Upper lobe of left lung (tissue), 6 donors: ENCODE measurements around the gene INPP5J. TPM values are rescaled to one million over a fixed set of nuclear protein-coding genes. Genes with fewer than 3 reads are reported as not detected.

ENCODE experiments used
- ATAC-seq, 2 donors: fragments of 200-7000 bp; cut with Tn5 transposase; one replicate each; pipeline ENCODE4 v1.9.1; 2022; ENCODE audit warnings: mild to moderate bottlenecking in 2 of 2, moderate library complexity in 2 of 2; ENCODE audit not compliant: low FRiP score in 2 of 2
- DNase-seq, 2 donors: peaks; one replicate each; pipeline ENCODE4 v3.0.0-alpha.2; 2019 to 2020
- H3K27ac ChIP-seq, 4 donors: fragments of 200-600 bp; sonication (generic); one replicate each; pipeline ENCODE4 v1.5.1; 2016 to 2019
- H3K27me3 ChIP-seq, 4 donors: fragments of 200-600 bp; sonication (generic); one replicate each; pipeline ENCODE4 v1.5.1; 2017 to 2019
- H3K36me3 ChIP-seq, 4 donors: fragments of 200-600 bp; sonication (generic); one replicate each; pipeline ENCODE4 v1.5.1; 2016 to 2019
- H3K4me1 ChIP-seq, 4 donors: fragments of 200-600 bp; sonication (generic); one replicate each; pipeline ENCODE4 v1.5.1; 2018 to 2019
- H3K4me3 ChIP-seq, 4 donors: fragments of 200-600 bp; sonication (generic); one replicate each; pipeline ENCODE4 v1.5.1; 2017 to 2019; ENCODE audit warnings: mild to moderate bottlenecking in 2 of 4, moderate library complexity in 1 of 4
- H3K9me3 ChIP-seq, 4 donors: fragments of 200-600 bp; sonication (generic); one replicate each; pipeline ENCODE4 v1.5.1; 2018 to 2019
- EP300 ChIP-seq, 4 donors: sonication (generic); formaldehyde crosslinking; IDR thresholded peaks; one replicate each; pipeline ENCODE4 v1.5.1; 2017; ENCODE audit warnings: antibody characterized with exemption in 4 of 4, control low read depth in 2 of 4
- POLR2A ChIP-seq, 4 donors: fragments of 450-650 bp; IDR thresholded peaks; one replicate each; pipeline ENCODE4 v1.5.1; 2016 to 2017; ENCODE audit warnings: antibody characterized with exemption in 4 of 4, mild to moderate bottlenecking in 2 of 4
- POLR2AphosphoS5 ChIP-seq, 2 donors: sonication (generic); formaldehyde crosslinking; IDR thresholded peaks; one replicate each; pipeline ENCODE4 v1.5.1; 2017; ENCODE audit warnings: antibody characterized with exemption in 2 of 2
- WGBS, 2 donors: methylation state at CpG; one replicate each; pipeline ENCODE4 v1.1.5; 2017 to 2018; 5-methylcytosine and 5-hydroxymethylcytosine counted together
- total RNA-seq, 6 donors: library from RNA; depleted of rRNA in 4 of 6; stranded (reverse); fragments of >200 nt in 4 of 6; gene quantifications; one replicate each; pipeline versions ENCODE4 v1.1.0 to v1.2.1, GENCODE V29; 2016 to 2021
- TF ChIP-seq, protein P1 (sequence below), 6 experiments: fragments of 450-650 bp in 4 of 6; fragments of 200-600 bp in 2 of 6; sonication (generic) in 2 of 6; IDR thresholded peaks; one replicate each; pipeline ENCODE4 v1.5.1; 2016 to 2019; ENCODE audit warnings: antibody characterized with exemption in 6 of 6
- donor health status: DM: no; HTN: no; CAD: no; lungs with moderate emphysema.
- donor health status: DM: no; HTN: yes; CAD: no; lungs with severe emphysema.

INPP5J gene
- total RNA-seq, 6 donors from 2014 or later = 3.0 to 28.3 (median 6.2) TPM

DNA sequence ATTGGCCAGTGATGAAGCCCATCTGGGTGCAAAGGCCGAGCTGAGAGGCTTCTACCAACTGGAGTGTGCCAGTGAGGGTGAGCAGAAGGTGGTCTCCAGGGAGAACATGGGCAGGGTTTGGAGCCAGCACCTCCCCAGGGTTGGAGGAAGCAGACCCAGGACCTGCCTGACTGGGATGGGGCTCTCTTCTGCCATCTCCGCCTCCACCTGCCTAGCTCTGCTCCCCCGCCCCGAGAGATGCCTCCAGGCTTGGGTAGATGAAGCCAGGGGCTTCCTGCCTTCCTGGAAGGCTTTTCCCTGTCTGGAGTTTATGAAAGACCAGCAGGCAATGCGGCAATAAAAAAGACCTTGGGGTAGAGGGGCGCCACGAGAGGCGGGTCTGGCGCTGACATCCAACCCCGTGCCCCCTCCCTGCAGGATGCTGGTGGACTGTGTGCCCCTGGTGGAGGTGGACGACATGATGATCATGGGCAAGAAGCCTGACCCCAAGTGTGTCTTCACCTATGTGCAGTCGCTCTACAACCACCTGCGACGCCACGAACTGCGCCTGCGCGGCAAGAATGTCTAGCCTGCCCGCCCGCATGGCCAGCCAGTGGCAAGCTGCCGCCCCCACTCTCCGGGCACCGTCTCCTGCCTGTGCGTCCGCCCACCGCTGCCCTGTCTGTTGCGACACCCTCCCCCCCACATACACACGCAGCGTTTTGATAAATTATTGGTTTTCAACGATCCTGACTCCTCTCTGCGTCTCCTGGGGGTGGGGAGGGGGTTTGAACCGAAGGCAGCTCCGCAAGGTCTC, 18.7 kb upstream of the INPP5J start:
- peak in 1 of 2 donors; percentile 85 for DNase-seq
- peaks cover 4 to 44% (median 22%) of the 10 kb centered on the region in 4 donors for H3K36me3 ChIP-seq
- no peak for ATAC-seq
- no peak for TF ChIP-seq POLR2AphosphoS5 (IDR thresholded peaks at IDR 0.05)
- TF ChIP-seq EP300 (IDR thresholded peaks at IDR 0.05) = no peak
- TF ChIP-seq, protein P1, sequence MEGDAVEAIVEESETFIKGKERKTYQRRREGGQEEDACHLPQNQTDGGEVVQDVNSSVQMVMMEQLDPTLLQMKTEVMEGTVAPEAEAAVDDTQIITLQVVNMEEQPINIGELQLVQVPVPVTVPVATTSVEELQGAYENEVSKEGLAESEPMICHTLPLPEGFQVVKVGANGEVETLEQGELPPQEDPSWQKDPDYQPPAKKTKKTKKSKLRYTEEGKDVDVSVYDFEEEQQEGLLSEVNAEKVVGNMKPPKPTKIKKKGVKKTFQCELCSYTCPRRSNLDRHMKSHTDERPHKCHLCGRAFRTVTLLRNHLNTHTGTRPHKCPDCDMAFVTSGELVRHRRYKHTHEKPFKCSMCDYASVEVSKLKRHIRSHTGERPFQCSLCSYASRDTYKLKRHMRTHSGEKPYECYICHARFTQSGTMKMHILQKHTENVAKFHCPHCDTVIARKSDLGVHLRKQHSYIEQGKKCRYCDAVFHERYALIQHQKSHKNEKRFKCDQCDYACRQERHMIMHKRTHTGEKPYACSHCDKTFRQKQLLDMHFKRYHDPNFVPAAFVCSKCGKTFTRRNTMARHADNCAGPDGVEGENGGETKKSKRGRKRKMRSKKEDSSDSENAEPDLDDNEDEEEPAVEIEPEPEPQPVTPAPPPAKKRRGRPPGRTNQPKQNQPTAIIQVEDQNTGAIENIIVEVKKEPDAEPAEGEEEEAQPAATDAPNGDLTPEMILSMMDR (IDR thresholded peaks at IDR 0.05) = no peak
- TF ChIP-seq POLR2A (IDR thresholded peaks at IDR 0.05) = no peak
- 87 to 93% methylated on average over 20 to 32 of the region's 33 CpGs for WGBS, 2 donors
- H3K4me3 ChIP-seq = no peak overlapping the region
- H3K27me3 ChIP-seq = no peaks in the 10 kb centered on the region
- H3K4me1 ChIP-seq = peaks cover 15 to 22% (median 20%) of the 10 kb centered on the region in 4 donors
- H3K9me3 ChIP-seq = no peaks in the 10 kb centered on the region
- peak overlapping the region in 3 of 4 donors; percentile 35 to 76 (median 57) for H3K27ac ChIP-seq

DNA sequence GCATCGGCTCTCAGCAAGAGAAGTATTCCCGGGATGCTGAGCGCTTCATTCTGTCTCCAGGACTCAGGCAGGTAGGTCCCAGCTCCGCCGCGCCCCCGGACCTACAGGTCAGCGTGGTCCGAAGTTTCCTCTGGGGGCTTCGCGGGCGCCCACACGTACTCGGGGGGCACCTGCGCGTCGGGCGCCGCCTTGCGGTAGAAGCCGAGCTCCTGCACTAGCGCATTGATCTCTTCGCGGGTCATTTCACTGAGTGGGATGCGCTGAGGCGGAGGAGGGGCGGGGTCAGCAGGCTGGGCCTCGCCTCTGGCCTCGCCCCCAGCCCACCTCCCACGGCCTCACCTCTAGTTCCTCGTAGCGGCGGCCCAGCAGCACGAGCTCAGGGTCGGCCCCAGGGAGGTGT, 17.9 kb upstream of the INPP5J start:
- Histone ChIP-seq H3K9me3 (no peaks in the 10 kb centered on the region), H3K4me3 (no peak overlapping the region), H3K27ac (peak overlapping the region in 2 of 4 donors; percentile 35 to 57), H3K36me3 (peaks cover under 1 to 36% (median 14%) of the 10 kb centered on the region in 4 donors), H3K4me1 (peaks cover 15 to 22% (median 20%) of the 10 kb centered on the region in 4 donors), H3K27me3 (no peaks in the 10 kb centered on the region)
- ATAC-seq = no peak
- WGBS, 2 donors = 55 to 87% methylated on average over 27 to 35 of the region's 35 CpGs
- TF ChIP-seq POLR2A (IDR thresholded peaks at IDR 0.05) = no peak
- peak in 1 of 2 donors; percentile 85 for DNase-seq

DNA sequence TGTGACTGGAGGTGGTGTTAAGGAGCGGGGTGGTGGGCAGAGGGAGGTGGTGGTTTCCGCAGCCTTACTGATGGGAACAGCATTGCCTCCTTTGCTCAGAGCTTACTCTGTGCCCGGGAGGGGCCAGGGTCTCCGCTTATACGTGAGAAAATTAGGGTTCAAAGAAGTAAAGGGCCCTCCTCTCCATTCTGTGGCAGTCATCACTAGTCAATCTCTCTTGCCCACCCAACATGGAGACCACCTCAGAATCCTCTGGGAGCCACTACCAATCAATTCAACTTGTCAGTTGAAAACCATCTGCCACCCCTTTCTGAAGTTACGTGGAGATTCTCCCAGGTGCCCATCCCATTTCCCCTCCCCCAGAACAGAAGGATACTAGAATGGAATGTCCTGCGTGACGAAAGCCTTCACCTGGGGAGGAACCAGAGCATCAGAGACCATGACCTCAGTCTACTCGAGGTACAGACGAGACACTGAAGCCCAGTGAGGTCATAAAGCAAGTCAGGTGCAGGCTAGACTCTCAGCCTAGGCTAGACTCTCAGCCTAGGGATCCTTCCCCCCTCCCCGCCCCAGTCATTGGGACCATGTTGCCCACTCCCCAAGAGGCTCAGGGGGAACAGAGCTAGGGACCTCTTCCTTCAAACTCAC, 17.4 kb upstream of the INPP5J start:
- H3K36me3 ChIP-seq = peaks cover 0 to 31% (median 12%) of the 10 kb centered on the region in 4 donors
- H3K9me3 ChIP-seq = no peaks in the 10 kb centered on the region
- peak overlapping the region; percentile 86 to 96 (median 92) for H3K27ac ChIP-seq
- TF ChIP-seq, protein P1 (IDR thresholded peaks at IDR 0.05) = no peak
- TF ChIP-seq EP300 (IDR thresholded peaks at IDR 0.05) = no peak
- TF ChIP-seq POLR2AphosphoS5 (IDR thresholded peaks at IDR 0.05) = no peak
- no peak for TF ChIP-seq POLR2A (IDR thresholded peaks at IDR 0.05)
- H3K4me1 ChIP-seq = peaks cover 15 to 22% (median 20%) of the 10 kb centered on the region in 4 donors
- H3K4me3 ChIP-seq = no peak overlapping the region
- ATAC-seq (no peak), DNase-seq (no peak)
- H3K27me3 ChIP-seq = no peaks in the 10 kb centered on the region
- WGBS, 2 donors = 84 to 86% methylated on average over 10 to 11 of the region's 11 CpGs

DNA sequence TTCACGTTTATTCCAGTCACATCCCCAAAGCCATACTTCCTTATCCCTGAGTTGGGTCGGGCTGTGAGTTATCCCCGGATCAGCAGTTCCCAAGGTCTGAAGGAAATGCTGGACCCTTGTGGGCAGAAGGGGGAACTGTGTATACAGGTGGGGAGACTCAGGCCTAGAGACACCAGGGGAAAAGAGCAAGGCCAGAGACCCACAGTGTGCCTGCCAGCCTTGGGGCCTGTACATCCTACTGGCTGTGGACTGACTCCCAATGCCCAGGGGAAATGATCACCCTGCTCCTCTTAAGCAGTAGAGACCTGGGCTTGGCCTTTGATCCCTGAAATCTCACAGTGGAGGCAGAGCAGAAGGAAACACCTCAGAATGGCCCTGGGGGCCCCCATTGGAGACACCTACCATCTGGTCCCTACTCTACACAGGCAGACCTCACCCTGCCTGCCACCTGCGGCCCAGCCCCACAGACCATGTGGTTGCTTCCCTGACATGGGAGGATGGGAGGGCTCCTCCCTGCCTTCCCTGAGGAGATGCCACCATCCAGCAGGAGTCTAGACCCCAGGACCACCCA, 16.7 kb upstream of the INPP5J start:
- peaks cover 0 to 24% (median 9%) of the 10 kb centered on the region in 4 donors for H3K36me3 ChIP-seq
- H3K27me3 ChIP-seq = no peaks in the 10 kb centered on the region
- no peak for DNase-seq
- H3K4me1 ChIP-seq = peaks cover 15 to 22% (median 20%) of the 10 kb centered on the region in 4 donors
- H3K27ac ChIP-seq = peak overlapping the region; percentile 86 to 96 (median 92)
- TF ChIP-seq EP300 (IDR thresholded peaks at IDR 0.05) (no peak), POLR2AphosphoS5 (IDR thresholded peaks at IDR 0.05) (no peak), POLR2A (IDR thresholded peaks at IDR 0.05) (no peak)
- TF ChIP-seq, protein P1 (IDR thresholded peaks at IDR 0.05) = no peak
- no peaks in the 10 kb centered on the region for H3K9me3 ChIP-seq
- H3K4me3 ChIP-seq = peak overlapping the region in 3 of 4 donors; percentile 56 to 76 (median 67)
- no peak for ATAC-seq
- WGBS, 2 donors = 62 to 79% methylated on average over 2 to 4 of the region's 4 CpGs

DNA sequence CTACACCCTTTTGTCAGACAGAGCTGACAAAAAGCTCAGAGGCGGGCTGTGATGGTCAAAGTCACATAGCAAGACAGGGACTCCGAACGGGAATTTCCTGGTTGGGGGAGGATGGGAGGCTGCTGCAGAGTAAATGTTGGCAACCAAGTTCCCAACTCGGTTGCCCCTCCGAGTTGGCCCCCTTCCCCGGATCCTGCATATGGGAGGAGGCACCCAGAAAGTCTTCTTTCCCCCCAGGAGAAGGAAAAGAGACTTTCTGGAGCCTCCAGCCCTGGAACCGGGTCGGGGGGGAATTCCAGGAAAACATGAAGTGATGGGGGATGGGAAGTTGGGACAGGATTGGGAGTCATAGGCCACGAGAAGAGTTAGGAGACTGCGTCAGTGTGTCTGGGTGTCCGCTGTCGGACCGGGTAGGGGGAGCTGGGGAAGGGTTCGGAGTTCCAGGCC, 16.0 kb upstream of the INPP5J start:
- no peak for DNase-seq
- peaks cover 15 to 22% (median 20%) of the 10 kb centered on the region in 4 donors for H3K4me1 ChIP-seq
- 61 to 66% methylated on average over 14 of the region's 14 CpGs for WGBS, 2 donors

More for the DNA sequence above, 16.0 kb upstream of the INPP5J start:
- no peaks in the 10 kb centered on the region for H3K9me3 ChIP-seq
- H3K27me3 ChIP-seq = no peaks in the 10 kb centered on the region
- peak overlapping the region; percentile 86 to 96 (median 92) for H3K27ac ChIP-seq
- TF ChIP-seq POLR2A (IDR thresholded peaks at IDR 0.05) (no peak), POLR2AphosphoS5 (IDR thresholded peaks at IDR 0.05) (no peak), EP300 (IDR thresholded peaks at IDR 0.05) (no peak)
- TF ChIP-seq, protein P1 (IDR thresholded peaks at IDR 0.05) = no peak
- peaks cover 0 to 20% (median 7%) of the 10 kb centered on the region in 4 donors for H3K36me3 ChIP-seq
- peak in 1 of 2 donors; percentile 47 for ATAC-seq
- peak overlapping the region; percentile 32 to 76 (median 62) for H3K4me3 ChIP-seq
